ENCODE measurements around the gene TRAF3. TPM values are rescaled to one million over a fixed set of nuclear protein-coding genes. Genes with fewer than 3 reads are reported as not detected.

Gene TRAF3
- polyA plus RNA-seq, 3 donors, result 16.2 to 18.2 (median 16.9) TPM

- no peak for DNase-seq (ENCODE audit: extremely low read depth in 1 of 11, low read depth in 9 of 11, low spot score in 4 of 11)
Observed at GRCh38 chr14:102932484-102933248, 155.4 kb downstream of the TRAF3 start.

- DNase-seq (ENCODE audit: extremely low read depth in 1 of 11, low read depth in 9 of 11, low spot score in 4 of 11), result no peak
Observed at GRCh38 chr14:102933618-102934231, 156.5 kb downstream of the TRAF3 start.

GRCh38 chr14:102935756-102936155 is 158.5 kb downstream of the TRAF3 start:
- DNase-seq (ENCODE audit: extremely low read depth in 1 of 11, low read depth in 9 of 11, low spot score in 4 of 11), result no peak

GRCh38 chr14:102937331-102938175 is 160.3 kb downstream of the TRAF3 start:
- DNase-seq (ENCODE audit: extremely low read depth in 1 of 11, low read depth in 9 of 11, low spot score in 4 of 11), result no peak

- no peak for DNase-seq (ENCODE audit: extremely low read depth in 1 of 11, low read depth in 9 of 11, low spot score in 4 of 11)
Observed at GRCh38 chr14:102938191-102938590, 160.9 kb downstream of the TRAF3 start.

GRCh38 chr14:102939329-102939728 is 162.1 kb downstream of the TRAF3 start:
- no peak for DNase-seq (ENCODE audit: extremely low read depth in 1 of 11, low read depth in 9 of 11, low spot score in 4 of 11)

- no peak for DNase-seq (ENCODE audit: extremely low read depth in 1 of 11, low read depth in 9 of 11, low spot score in 4 of 11)
Observed at GRCh38 chr14:102939820-102940561, 162.7 kb downstream of the TRAF3 start.

- DNase-seq (ENCODE audit: extremely low read depth in 1 of 11, low read depth in 9 of 11, low spot score in 4 of 11), result no peak
Observed at GRCh38 chr14:102940729-102941362, 163.6 kb downstream of the TRAF3 start.

- DNase-seq (ENCODE audit: extremely low read depth in 1 of 11, low read depth in 9 of 11, low spot score in 4 of 11), result no peak
Observed at GRCh38 chr14:102941419-102942011, 164.3 kb downstream of the TRAF3 start.

GRCh38 chr14:102942069-102942468 is 164.8 kb downstream of the TRAF3 start:
- DNase-seq (ENCODE audit: extremely low read depth in 1 of 11, low read depth in 9 of 11, low spot score in 4 of 11), result no peak

- no peak for DNase-seq (ENCODE audit: extremely low read depth in 1 of 11, low read depth in 9 of 11, low spot score in 4 of 11)
Observed at GRCh38 chr14:102943454-102943853, 166.2 kb downstream of the TRAF3 start.

GRCh38 chr14:102943979-102944378 is 166.7 kb downstream of the TRAF3 start:
- DNase-seq (ENCODE audit: extremely low read depth in 1 of 11, low read depth in 9 of 11, low spot score in 4 of 11), result no peak

GRCh38 chr14:102944448-102945330 is 167.4 kb downstream of the TRAF3 start:
- DNase-seq (ENCODE audit: extremely low read depth in 1 of 11, low read depth in 9 of 11, low spot score in 4 of 11), result no peak

GRCh38 chr14:102945346-102946130 is 168.3 kb downstream of the TRAF3 start:
- DNase-seq (ENCODE audit: extremely low read depth in 1 of 11, low read depth in 9 of 11, low spot score in 4 of 11), result no peak

GRCh38 chr14:102947321-102948103 is 170.3 kb downstream of the TRAF3 start:
- DNase-seq (ENCODE audit: extremely low read depth in 1 of 11, low read depth in 9 of 11, low spot score in 4 of 11), result no peak

GRCh38 chr14:102948698-102949061 is 171.4 kb downstream of the TRAF3 start:
- DNase-seq (ENCODE audit: extremely low read depth in 1 of 11, low read depth in 9 of 11, low spot score in 4 of 11), result no peak

Measured in renal cortex interstitium (tissue), 11 donors.